HG02870 (cell line): Measurements from ENCODE around the gene DDX10.

ENCODE experiments used
- ATAC-seq: cut with Tn5 transposase; IDR thresholded peaks from one replicate; pipeline ENCODE4 v1.9.1; 2021; ENCODE audit warnings: mild to moderate bottlenecking, moderate library complexity; ENCODE audit not compliant: unreplicated experiment

The DDX10 gene

GRCh38 chr11:108929241-108929640 lies 264.4 kb downstream of the DDX10 start:
- ATAC-seq: no peak

GRCh38 chr11:108931168-108931567 lies 266.3 kb downstream of the DDX10 start:
- no peak for ATAC-seq

GRCh38 chr11:108933630-108934029 lies 268.8 kb downstream of the DDX10 start:
- no peak for ATAC-seq

- ATAC-seq: no peak
These were observed 269.4 kb downstream of the DDX10 start for GRCh38 chr11:108934289-108934688.

GRCh38 chr11:108934696-108935095 lies 269.8 kb downstream of the DDX10 start:
- no peak for ATAC-seq

- ATAC-seq: no peak
These were observed 272.9 kb downstream of the DDX10 start for GRCh38 chr11:108937746-108938145.

GRCh38 chr11:108938604-108939003 lies 273.7 kb downstream of the DDX10 start:
- no peak for ATAC-seq

GRCh38 chr11:108939135-108939534 lies 274.3 kb downstream of the DDX10 start:
- no peak for ATAC-seq

GRCh38 chr11:108943853-108944252 lies 279.0 kb downstream of the DDX10 start:
- no peak for ATAC-seq

GRCh38 chr11:108944471-108945178 lies 279.8 kb downstream of the DDX10 start:
- peak; percentile 65 for ATAC-seq

GRCh38 chr11:108945341-108945740 lies 280.5 kb downstream of the DDX10 start:
- ATAC-seq: no peak

- no peak for ATAC-seq
These were observed 283.0 kb downstream of the DDX10 start for GRCh38 chr11:108947654-108948570.

- peak; percentile 47 for ATAC-seq
These were observed 293.7 kb downstream of the DDX10 start for GRCh38 chr11:108958368-108959104.

- ATAC-seq: no peak
These were observed 294.4 kb downstream of the DDX10 start for GRCh38 chr11:108959105-108959761.

- no peak for ATAC-seq
These were observed 295.0 kb downstream of the DDX10 start for GRCh38 chr11:108959874-108960273.

GRCh38 chr11:108960501-108960900 lies 295.6 kb downstream of the DDX10 start:
- ATAC-seq: no peak

GRCh38 chr11:108961095-108961494 lies 296.2 kb downstream of the DDX10 start:
- no peak for ATAC-seq

- no peak for ATAC-seq
These were observed 298.2 kb downstream of the DDX10 start for GRCh38 chr11:108963118-108963517.

- no peak for ATAC-seq
These were observed 300.6 kb downstream of the DDX10 start for GRCh38 chr11:108965306-108966001.

- ATAC-seq: no peak
These were observed 301.3 kb downstream of the DDX10 start for GRCh38 chr11:108966206-108966605.
